PFSK-1 (cell line): Measurements from ENCODE around the gene TMEM273.

Experiments
- FOXP2 ChIP-seq: optimal IDR thresholded peaks from 2 replicates; pipeline ENCODE3; 2011; ENCODE audit warnings: borderline replicate concordance, control low read depth, inconsistent platforms; ENCODE audit not compliant: insufficient read depth; ENCODE audit errors: extremely low read length, extremely low read depth
- POLR2AphosphoS5 ChIP-seq: IDR thresholded peaks from 2 replicates; pipeline ENCODE4 v1.6.1; 2012; ENCODE audit warnings: low read depth, mild to moderate bottlenecking, control low read depth, low read length, moderate library complexity
- REST ChIP-seq, 2 experiments: IDR thresholded peaks; 2 replicates each; pipeline versions ENCODE4 v1.6.1 to v1.8.0; 2011 to 2012; ENCODE audit warnings: low read depth in 2 of 2, low read length in 2 of 2, control low read depth in 1 of 2, inconsistent platforms in 1 of 2, mild to moderate bottlenecking in 1 of 2, moderate library complexity in 1 of 2; ENCODE audit not compliant: insufficient read depth in 1 of 2
- SIN3A ChIP-seq: IDR thresholded peaks from 2 replicates; pipeline ENCODE4 v1.6.1; 2012; ENCODE audit warnings: mild to moderate bottlenecking, low read length, moderate library complexity, borderline replicate concordance; ENCODE audit not compliant: insufficient read depth
- TAF1 ChIP-seq: IDR thresholded peaks from 2 replicates; pipeline ENCODE4 v1.6.1; 2012; ENCODE audit warnings: low read length, control low read depth, borderline replicate concordance; ENCODE audit not compliant: insufficient read depth

TMEM273 gene

GRCh38 chr10:49119746-49120145, 68.4 kb downstream of the TMEM273 start:
- TF ChIP-seq FOXP2 (no peak), SIN3A (no peak)

GRCh38 chr10:49118430-49119074, 69.6 kb downstream of the TMEM273 start:
- TF ChIP-seq REST (IDR thresholded peaks at IDR 0.05; ENCODE audit: insufficient read depth in 1 of 2, low read depth in 2 of 2, low read length in 2 of 2) = no peak
- TF ChIP-seq SIN3A = no peak
- TF ChIP-seq POLR2AphosphoS5 = no peak
- no peak for TF ChIP-seq TAF1
- TF ChIP-seq FOXP2 = no peak

- no peak for TF ChIP-seq SIN3A
- no peak for TF ChIP-seq TAF1
- TF ChIP-seq POLR2AphosphoS5 = no peak
- no peak for TF ChIP-seq FOXP2
Measured at GRCh38 chr10:49117376-49118070, 70.7 kb downstream of the TMEM273 start.

GRCh38 chr10:49116509-49117375, 71.4 kb downstream of the TMEM273 start:
- TF ChIP-seq TAF1 (no peak), FOXP2 (no peak), POLR2AphosphoS5 (no peak), SIN3A (no peak), REST (IDR thresholded peaks at IDR 0.05; ENCODE audit: insufficient read depth in 1 of 2, low read depth in 2 of 2, low read length in 2 of 2) (no peak)

- no peak for TF ChIP-seq POLR2AphosphoS5
- no peak for TF ChIP-seq TAF1
- no peak for TF ChIP-seq FOXP2
- TF ChIP-seq REST (IDR thresholded peaks at IDR 0.05; ENCODE audit: insufficient read depth in 1 of 2, low read depth in 2 of 2, low read length in 2 of 2) = no peak
- no peak for TF ChIP-seq SIN3A
Measured at GRCh38 chr10:49115796-49116508, 72.2 kb downstream of the TMEM273 start.
